BE2C (cell line): Measurements from ENCODE around the gene FGD4.

ENCODE experiments used
- DNase-seq: peaks from one replicate; pipeline ENCODE4 v3.0.0-alpha.2; 2020
- H3K27me3 ChIP-seq: fragments of 250-450 bp; sonication (Bioruptor Pico); 2 replicates; pipeline ENCODE4 v1.5.1; 2020; ENCODE audit warnings: mild to moderate bottlenecking
- H3K36me3 ChIP-seq: fragments of 250-450 bp; sonication (Bioruptor Pico); 2 replicates; pipeline ENCODE4 v1.5.1; 2020; ENCODE audit warnings: mild to moderate bottlenecking
- H3K4me1 ChIP-seq: fragments of 250-450 bp; sonication (Bioruptor Pico); 2 replicates; pipeline ENCODE4 v1.5.1; 2020
- H3K4me3 ChIP-seq: 2 replicates; pipeline ENCODE4 v1.5.1; 2011; ENCODE audit warnings: low read depth, low read length
- H3K9me3 ChIP-seq: fragments of 250-450 bp; sonication (Bioruptor Pico); 2 replicates; pipeline ENCODE4 v1.5.1; 2020
- TF ChIP-seq, protein P1 (sequence below): IDR thresholded peaks from 2 replicates; pipeline ENCODE4 v1.5.1; 2012; ENCODE audit warnings: mild to moderate bottlenecking, low read depth, low read length

Gene FGD4

DNA sequence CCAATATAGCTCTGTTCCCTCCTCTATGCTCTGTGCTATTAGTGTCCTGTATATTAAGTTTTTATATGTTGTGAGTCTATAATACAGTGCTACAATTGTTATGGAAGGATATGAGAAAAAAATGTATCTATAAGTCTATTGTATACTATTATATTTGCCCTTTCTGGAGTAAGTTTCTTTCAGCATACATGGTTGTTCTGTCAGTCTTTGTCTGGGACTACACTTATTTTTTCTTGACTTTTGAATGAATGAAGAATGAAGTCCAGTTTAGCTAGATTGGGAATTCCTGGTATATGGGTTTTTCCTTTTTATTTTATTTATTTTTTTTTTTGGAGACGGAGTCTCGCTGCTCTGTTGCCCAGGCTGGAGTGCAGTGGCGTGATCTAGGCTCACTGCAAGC is 203.7 kb downstream of the FGD4 start:
- no peak for DNase-seq
- Histone ChIP-seq H3K36me3 (no peaks in the 10 kb centered on the region; the same call in 1 of the 2 replicates), H3K9me3 (no peaks in the 10 kb centered on the region), H3K4me3 (no peak overlapping the region), H3K4me1 (no peaks in the 10 kb centered on the region), H3K27me3 (no peaks in the 10 kb centered on the region)
- TF ChIP-seq, protein P1, sequence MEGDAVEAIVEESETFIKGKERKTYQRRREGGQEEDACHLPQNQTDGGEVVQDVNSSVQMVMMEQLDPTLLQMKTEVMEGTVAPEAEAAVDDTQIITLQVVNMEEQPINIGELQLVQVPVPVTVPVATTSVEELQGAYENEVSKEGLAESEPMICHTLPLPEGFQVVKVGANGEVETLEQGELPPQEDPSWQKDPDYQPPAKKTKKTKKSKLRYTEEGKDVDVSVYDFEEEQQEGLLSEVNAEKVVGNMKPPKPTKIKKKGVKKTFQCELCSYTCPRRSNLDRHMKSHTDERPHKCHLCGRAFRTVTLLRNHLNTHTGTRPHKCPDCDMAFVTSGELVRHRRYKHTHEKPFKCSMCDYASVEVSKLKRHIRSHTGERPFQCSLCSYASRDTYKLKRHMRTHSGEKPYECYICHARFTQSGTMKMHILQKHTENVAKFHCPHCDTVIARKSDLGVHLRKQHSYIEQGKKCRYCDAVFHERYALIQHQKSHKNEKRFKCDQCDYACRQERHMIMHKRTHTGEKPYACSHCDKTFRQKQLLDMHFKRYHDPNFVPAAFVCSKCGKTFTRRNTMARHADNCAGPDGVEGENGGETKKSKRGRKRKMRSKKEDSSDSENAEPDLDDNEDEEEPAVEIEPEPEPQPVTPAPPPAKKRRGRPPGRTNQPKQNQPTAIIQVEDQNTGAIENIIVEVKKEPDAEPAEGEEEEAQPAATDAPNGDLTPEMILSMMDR, result no peak

DNA sequence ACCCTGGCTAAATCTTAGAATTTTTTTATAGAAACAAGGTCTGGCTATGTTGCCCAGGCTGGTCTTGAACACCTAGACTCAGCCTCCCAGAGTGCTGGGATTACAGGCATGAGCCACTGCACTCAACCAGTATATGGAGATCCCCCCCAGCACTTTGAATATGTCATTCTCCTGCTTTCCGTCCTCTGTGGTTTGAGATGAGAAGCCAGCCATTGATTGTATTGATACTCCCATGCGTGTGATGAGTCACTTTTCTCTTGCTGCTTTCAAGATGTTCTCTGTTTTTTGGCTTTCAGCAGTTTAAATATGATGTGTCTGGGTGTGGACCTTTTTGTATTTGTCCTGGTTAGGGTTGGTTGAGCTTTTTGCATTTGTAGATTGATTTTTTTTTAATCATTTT is 204.5 kb downstream of the FGD4 start:
- H3K4me1 ChIP-seq, result no peaks in the 10 kb centered on the region
- H3K4me3 ChIP-seq, result no peak overlapping the region
- DNase-seq, result no peak
- no peaks in the 10 kb centered on the region for H3K9me3 ChIP-seq
- H3K36me3 ChIP-seq, result no peaks in the 10 kb centered on the region; the same call in 1 of the 2 replicates
- H3K27me3 ChIP-seq, result no peaks in the 10 kb centered on the region
- TF ChIP-seq, protein P1, result no peak

DNA sequence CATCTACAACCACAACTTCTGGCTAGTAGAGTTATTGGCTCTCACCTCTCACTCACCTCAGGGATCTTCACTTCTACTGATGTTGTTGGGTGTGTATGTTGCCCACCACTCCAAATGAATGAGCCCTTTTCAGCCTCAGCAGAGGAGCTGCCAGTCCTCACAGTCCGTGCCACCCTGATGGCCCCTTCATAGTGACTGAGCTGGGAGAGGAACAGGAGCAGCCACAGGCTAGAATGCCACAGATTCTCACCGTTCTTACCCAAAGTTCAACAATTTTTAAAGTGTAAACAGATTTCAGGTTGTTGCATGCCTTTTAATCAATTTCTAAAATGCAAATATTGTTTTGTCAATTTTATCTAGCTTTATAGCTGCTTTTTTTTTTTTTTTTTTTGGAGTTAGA is 205.2 kb downstream of the FGD4 start:
- Histone ChIP-seq H3K4me1 (no peaks in the 10 kb centered on the region), H3K4me3 (no peak overlapping the region), H3K27me3 (no peaks in the 10 kb centered on the region), H3K9me3 (no peaks in the 10 kb centered on the region), H3K36me3 (no peaks in the 10 kb centered on the region; the same call in 1 of the 2 replicates)
- TF ChIP-seq, protein P1, result no peak
- no peak for DNase-seq

DNA sequence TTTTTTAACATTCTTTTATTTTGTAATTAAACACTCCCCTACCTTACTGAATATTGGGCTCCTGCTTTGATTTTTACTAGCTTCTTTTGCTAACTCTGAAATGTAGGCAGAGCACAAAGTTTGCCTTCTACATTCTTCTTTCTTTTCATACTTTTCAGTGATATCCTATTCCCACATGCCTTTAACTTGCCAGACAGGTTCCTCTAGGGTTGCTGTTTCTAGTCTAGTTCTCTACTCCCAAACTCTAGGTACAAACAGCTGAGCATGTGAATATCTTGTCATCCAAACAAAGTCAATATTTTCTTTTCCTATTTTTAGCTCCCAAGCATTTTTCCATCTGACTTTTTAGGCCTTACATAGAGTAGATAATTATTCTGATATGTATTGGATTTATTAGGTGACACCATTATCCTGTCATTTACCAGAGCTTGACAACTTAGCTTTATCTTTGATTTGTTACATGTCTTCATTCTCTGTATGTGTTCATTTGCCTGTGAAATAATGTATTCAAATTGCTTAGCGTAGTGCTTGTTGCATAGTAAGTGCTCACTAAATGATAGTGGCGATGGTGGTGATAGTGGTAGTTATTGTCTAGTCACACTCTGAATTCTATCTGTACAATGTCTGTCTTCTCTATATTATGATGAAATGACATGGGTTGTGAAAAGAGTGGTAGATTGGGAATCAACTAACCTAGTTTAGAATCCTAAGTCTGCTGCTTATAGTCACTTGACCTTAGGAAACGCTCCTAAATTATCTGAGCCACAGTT is 206.2 kb downstream of the FGD4 start:
- no peak for DNase-seq
- Histone ChIP-seq H3K4me1 (no peaks in the 10 kb centered on the region), H3K9me3 (no peaks in the 10 kb centered on the region), H3K4me3 (no peak overlapping the region), H3K36me3 (no peaks in the 10 kb centered on the region; the same call in 1 of the 2 replicates), H3K27me3 (no peaks in the 10 kb centered on the region)
- TF ChIP-seq, protein P1, result no peak

DNA sequence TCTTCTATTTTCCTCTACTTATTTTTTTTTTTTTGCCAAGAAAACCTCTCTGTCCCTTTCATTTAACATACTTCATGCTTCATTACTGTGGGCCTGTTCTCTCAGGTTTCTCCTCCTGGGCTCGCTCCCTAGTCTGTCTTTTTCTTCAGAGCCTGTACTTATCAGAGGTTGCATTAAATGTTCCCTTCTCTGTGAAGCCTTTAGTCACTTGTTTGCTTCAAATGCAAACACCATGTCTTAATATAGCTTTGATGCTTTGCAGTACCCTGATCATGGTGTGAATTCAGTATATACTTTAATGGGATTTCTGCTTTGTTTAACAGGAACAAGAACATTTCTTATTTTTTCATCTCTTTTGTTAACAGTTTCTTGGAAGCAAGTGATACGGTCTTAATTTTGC is 207.1 kb downstream of the FGD4 start:
- Histone ChIP-seq H3K4me1 (no peaks in the 10 kb centered on the region), H3K36me3 (peaks cover 3% of the 10 kb centered on the region; the same call in 1 of the 2 replicates), H3K27me3 (no peaks in the 10 kb centered on the region), H3K9me3 (no peaks in the 10 kb centered on the region), H3K4me3 (no peak overlapping the region)
- TF ChIP-seq, protein P1, result no peak
- no peak for DNase-seq

DNA sequence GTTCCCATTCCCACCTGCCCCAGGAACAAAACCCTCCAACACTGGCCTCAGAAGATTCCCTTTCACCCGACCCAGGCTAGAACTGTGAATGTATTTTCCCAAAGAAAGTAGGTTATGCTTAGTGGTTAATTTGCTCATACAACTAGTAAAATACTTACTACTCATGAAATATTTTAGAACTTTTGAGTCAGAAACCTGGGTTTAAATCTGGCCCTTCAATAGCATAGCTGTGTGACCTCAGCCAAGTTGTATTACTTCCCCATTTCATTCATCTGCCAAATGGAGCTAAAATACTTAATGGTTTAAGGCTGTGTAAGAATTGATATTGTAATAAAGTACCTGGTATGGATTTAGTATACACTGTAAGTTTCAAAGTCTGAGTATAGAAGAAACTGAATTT is 210.6 kb downstream of the FGD4 start:
- no peak for DNase-seq
- Histone ChIP-seq H3K9me3 (no peaks in the 10 kb centered on the region), H3K4me3 (no peak overlapping the region), H3K36me3 (peaks cover 7% of the 10 kb centered on the region; the same call in 1 of the 2 replicates), H3K27me3 (no peaks in the 10 kb centered on the region), H3K4me1 (no peaks in the 10 kb centered on the region)
- TF ChIP-seq, protein P1, result no peak
